GM10266 (cell line): ENCODE results near the gene ZFYVE27.

Source experiments
- DNase-seq: peaks from one replicate; pipeline ENCODE4 v3.0.0; 2012; ENCODE audit errors: extremely low spot score
- CTCF ChIP-seq: IDR thresholded peaks from 2 replicates; pipeline ENCODE4 v1.5.1; 2012; ENCODE audit warnings: mild to moderate bottlenecking, low read depth; ENCODE audit not compliant: control insufficient read depth, insufficient read depth; ENCODE audit errors: missing control alignments

Gene ZFYVE27

GRCh38 chr10:97766106-97766810 is 29.3 kb downstream of the ZFYVE27 start:
- TF ChIP-seq CTCF = no peak
- no peak for DNase-seq

DNA sequence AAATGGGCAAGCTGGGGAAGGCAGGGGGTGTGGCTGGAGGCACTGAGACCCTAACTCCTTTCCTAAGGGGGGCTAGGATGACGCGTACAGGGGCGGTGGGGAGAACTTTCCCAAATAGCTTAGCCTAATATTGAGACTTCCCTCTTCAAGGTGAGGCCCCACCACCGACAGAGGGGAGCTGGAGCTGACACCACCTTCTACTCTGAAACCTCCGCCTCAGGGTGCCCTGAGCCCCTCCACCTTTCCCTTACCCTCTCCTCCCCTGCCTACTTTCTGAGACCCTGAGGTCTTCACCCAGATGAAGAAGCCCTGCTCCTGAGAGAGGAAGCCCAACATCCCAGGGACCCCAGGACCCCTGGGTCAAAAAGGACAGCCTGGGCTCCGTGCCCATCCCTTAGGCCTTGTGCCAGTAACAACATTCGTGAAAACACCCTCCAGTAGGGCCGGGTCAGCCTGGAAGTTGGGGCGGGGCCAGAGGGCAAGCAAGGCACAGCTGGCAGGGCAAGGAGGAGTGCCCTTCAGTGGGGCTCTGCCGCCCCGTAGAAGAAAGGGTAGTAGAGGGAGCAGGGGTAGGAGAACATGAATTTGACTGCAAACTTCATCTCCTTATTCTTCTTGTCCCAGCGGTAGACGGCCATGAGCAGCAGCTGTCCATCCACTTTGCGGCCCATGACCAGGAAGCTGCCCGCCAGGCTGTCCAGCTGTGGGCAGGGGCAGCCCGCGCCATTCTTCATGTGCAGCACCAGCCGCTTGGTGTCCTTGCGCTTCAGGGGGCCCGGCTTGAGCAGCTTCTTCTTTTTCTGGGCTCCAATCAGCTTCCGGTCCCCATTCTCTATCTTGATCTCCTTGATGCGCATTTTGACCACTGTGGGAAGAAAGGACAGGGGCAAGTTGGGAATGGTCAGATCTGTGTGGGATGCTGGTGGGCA is 30.3 kb downstream of the ZFYVE27 start:
- DNase-seq = no peak
- TF ChIP-seq CTCF = no peak

GRCh38 chr10:97768322-97769315 is 31.7 kb downstream of the ZFYVE27 start:
- DNase-seq = no peak
- TF ChIP-seq CTCF = no peak

- no peak for TF ChIP-seq CTCF
- DNase-seq = no peak
Observed at GRCh38 chr10:97770255-97770654, 33.3 kb downstream of the ZFYVE27 start.

- no peak for DNase-seq
- TF ChIP-seq CTCF = no peak
Observed at GRCh38 chr10:97771055-97771891, 34.3 kb downstream of the ZFYVE27 start.

DNA sequence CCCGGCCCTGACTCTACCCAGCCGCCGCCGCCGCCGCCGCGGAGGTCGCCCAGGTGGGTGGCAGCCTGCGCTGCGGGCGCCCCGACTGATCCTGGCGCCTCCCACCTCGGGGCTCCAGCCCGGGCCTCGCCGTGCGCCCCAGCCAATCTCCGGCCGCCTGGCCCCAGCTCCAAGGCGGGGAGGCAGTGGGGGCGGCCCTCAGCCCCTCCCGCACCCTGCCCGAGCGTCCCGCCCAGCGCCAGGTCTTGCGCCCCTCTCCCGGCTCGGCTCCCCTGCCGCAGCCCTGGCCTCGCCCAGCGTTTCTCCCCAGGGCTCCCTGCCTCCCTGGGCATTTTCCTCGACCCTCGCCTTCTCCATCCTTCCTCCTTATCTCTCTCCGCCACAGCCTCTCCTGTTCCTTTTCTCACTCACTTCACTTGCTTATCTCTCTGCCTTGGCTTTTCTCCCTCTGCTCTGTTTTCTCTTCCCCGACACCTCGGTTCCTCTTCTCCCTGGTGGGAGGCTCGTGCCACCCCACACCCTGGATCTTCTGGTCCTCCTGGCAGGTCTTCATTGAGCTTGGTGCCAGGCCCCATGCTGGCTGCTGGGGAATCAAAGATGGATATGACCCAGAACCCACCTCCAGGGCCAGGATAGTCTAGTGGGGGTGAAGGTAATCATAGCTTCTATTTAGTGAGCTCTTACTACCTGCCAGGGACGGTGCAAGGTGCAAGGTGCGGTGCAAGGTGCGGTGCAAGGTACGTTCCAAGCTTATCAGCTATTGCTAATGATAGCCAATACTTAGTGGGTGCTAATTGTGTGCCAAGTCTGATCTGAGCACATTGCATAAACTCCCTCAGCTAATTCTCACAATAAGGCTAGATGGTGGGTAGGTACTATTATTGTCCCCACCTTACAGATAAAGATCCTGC is 35.2 kb downstream of the ZFYVE27 start, which contains the start of gene SFRP5:
Gene SFRP5 (minus strand): TSS at position 87 of the 911 bp plus-strand sequence. CDS start 166 bp downstream, outside the sequence.
- no peak for DNase-seq

More for the DNA sequence above, 35.2 kb downstream of the ZFYVE27 start, which contains the start of gene SFRP5:
- no peak for TF ChIP-seq CTCF
